Peyer's patch (tissue), 4 donors: ENCODE results near the gene ATXN1.

Experiments used
- CTCF ChIP-seq, 6 experiments: fragments of 450-650 bp in 4 of 6; fragments of 200-600 bp in 2 of 6; sonication (generic) in 1 of 6; IDR thresholded peaks; one replicate each; pipeline ENCODE4 v1.5.1; 2017 to 2019; ENCODE audit warnings: antibody characterized with exemption in 6 of 6, mild to moderate bottlenecking in 3 of 6, moderate library complexity in 1 of 6
- POLR2A ChIP-seq, 2 donors: fragments of 450-650 bp; IDR thresholded peaks; one replicate each; pipeline ENCODE4 v1.5.1; 2017; ENCODE audit warnings: antibody characterized with exemption in 2 of 2, mild to moderate bottlenecking in 2 of 2, moderate library complexity in 2 of 2

GRCh38 chr6:16354692-16355091, 406.6 kb downstream of the ATXN1 start:
- no peak for TF ChIP-seq CTCF (IDR thresholded peaks at IDR 0.05)
- TF ChIP-seq POLR2A (IDR thresholded peaks at IDR 0.05), result no peak
